HEK293 (cell line): Measurements from ENCODE around the gene SLC44A5.

ENCODE experiments used
- CTCF ChIA-PET: fragments of 350-600 bp; formaldehyde crosslinking; extraction: SDS; loops from one replicate; lab custom pipeline; 2021; ENCODE audit warnings: antibody characterized with exemption; lab: Yijun Ruan, JAX
- POLR2A ChIA-PET: fragments of 300-600 bp; formaldehyde crosslinking; extraction: SDS; loops from one replicate; lab custom pipeline; 2020; ENCODE audit warnings: antibody characterized with exemption, inconsistent platforms; lab: Yijun Ruan, JAX
- H3K27ac ChIP-seq: fragments of 200-500 bp; sonication (Bioruptor generic); 2 replicates; pipeline ENCODE4 v1.5.1; 2014; ENCODE audit warnings: low read depth, low read length, control low read depth, inconsistent platforms; ENCODE audit errors: extremely low read depth
- H3K36me3 ChIP-seq, 2 experiments: fragments of 200-500 bp in 1 of 2; sonication (Bioruptor generic) in 1 of 2; 1 replicate in 1 of 2; 2 replicates in 1 of 2; pipeline ENCODE4 v1.5.1; 2014 to 2017; ENCODE audit warnings: inconsistent platforms in 2 of 2, low read length in 2 of 2; ENCODE audit not compliant: control insufficient read depth in 2 of 2, insufficient read depth in 1 of 2
- H3K4me1 ChIP-seq: fragments of 200-500 bp; sonication (Bioruptor generic); 2 replicates; pipeline ENCODE4 v1.5.1; 2014; ENCODE audit warnings: mild to moderate bottlenecking, low read length, inconsistent platforms; ENCODE audit not compliant: control insufficient read depth, insufficient read depth
- H3K4me3 ChIP-seq: 2 replicates; pipeline ENCODE4 v1.5.1; 2011; ENCODE audit warnings: low read depth, mild to moderate bottlenecking, control low read depth, low read length, moderate library complexity
- H3K9me3 ChIP-seq: fragments of 200-500 bp; sonication (Bioruptor generic); 2 replicates; pipeline ENCODE4 v1.5.1; 2014; ENCODE audit warnings: low read depth, low read length, inconsistent platforms; ENCODE audit not compliant: control insufficient read depth, insufficient read depth
- BCL11B ChIP-seq: fragments of 450-650 bp; formaldehyde crosslinking; IDR thresholded peaks from 2 replicates; pipeline ENCODE4 v1.5.1; 2016; ENCODE audit warnings: low read depth, missing biosample characterization, missing genetic modification characterization
- GLIS1 ChIP-seq: fragments of 450-650 bp; formaldehyde crosslinking; IDR thresholded peaks from 2 replicates; pipeline ENCODE4 v1.5.1; 2016; ENCODE audit warnings: missing biosample characterization, missing genetic modification characterization
- MYNN ChIP-seq: fragments of 450-650 bp; formaldehyde crosslinking; IDR thresholded peaks from 2 replicates; pipeline ENCODE4 v1.5.1; 2016; ENCODE audit warnings: missing biosample characterization, missing genetic modification characterization, borderline replicate concordance
- PRDM6 ChIP-seq: fragments of 450-650 bp; formaldehyde crosslinking; IDR thresholded peaks from 2 replicates; pipeline ENCODE4 v1.5.1; 2017; ENCODE audit warnings: missing biosample characterization, missing genetic modification characterization
- ZNF202 ChIP-seq: fragments of 450-650 bp; formaldehyde crosslinking; IDR thresholded peaks from 2 replicates; pipeline ENCODE4 v1.5.1; 2016; ENCODE audit warnings: missing biosample characterization, missing genetic modification characterization, borderline replicate concordance
- ZNF221 ChIP-seq: fragments of 450-650 bp; formaldehyde crosslinking; IDR thresholded peaks from 2 replicates; pipeline ENCODE4 v1.5.1; 2017; ENCODE audit warnings: missing biosample characterization, missing genetic modification characterization, borderline replicate concordance
- ZNF292 ChIP-seq: fragments of 450-650 bp; formaldehyde crosslinking; IDR thresholded peaks from 2 replicates; pipeline ENCODE4 v1.5.1; 2016; ENCODE audit warnings: low read depth, missing biosample characterization, missing genetic modification characterization, borderline replicate concordance
- ZNF404 ChIP-seq: fragments of 450-650 bp; formaldehyde crosslinking; IDR thresholded peaks from 2 replicates; pipeline ENCODE4 v1.5.1; 2017; ENCODE audit warnings: missing biosample characterization, missing genetic modification characterization
- ZNF501 ChIP-seq: fragments of 450-650 bp; formaldehyde crosslinking; IDR thresholded peaks from 2 replicates; pipeline ENCODE4 v1.5.1; 2016; ENCODE audit warnings: missing biosample characterization, missing genetic modification characterization
- ZNF555 ChIP-seq: fragments of 450-650 bp; formaldehyde crosslinking; conservative IDR thresholded peaks from 2 replicates; pipeline ENCODE4 v1.5.1; 2017; ENCODE audit warnings: missing biosample characterization, mild to moderate bottlenecking, missing genetic modification characterization, inconsistent platforms
- ZNF585B ChIP-seq: fragments of 450-650 bp; formaldehyde crosslinking; IDR thresholded peaks from 2 replicates; pipeline ENCODE4 v1.5.1; 2016; ENCODE audit warnings: missing biosample characterization, missing genetic modification characterization
- ZNF610 ChIP-seq: fragments of 450-650 bp; formaldehyde crosslinking; IDR thresholded peaks from 2 replicates; pipeline ENCODE4 v1.5.1; 2016; ENCODE audit warnings: missing biosample characterization, missing genetic modification characterization, borderline replicate concordance
- ZNF624 ChIP-seq: fragments of 450-650 bp; formaldehyde crosslinking; IDR thresholded peaks from 2 replicates; pipeline ENCODE4 v1.5.1; 2017; ENCODE audit warnings: missing biosample characterization, missing genetic modification characterization
- ZNF670 ChIP-seq: fragments of 450-650 bp; formaldehyde crosslinking; IDR thresholded peaks from 2 replicates; pipeline ENCODE4 v1.5.1; 2016; ENCODE audit warnings: missing biosample characterization, missing genetic modification characterization, low read depth
- ZNF768 ChIP-seq: fragments of 450-650 bp; formaldehyde crosslinking; IDR thresholded peaks from 2 replicates; pipeline ENCODE4 v1.5.1; 2018; ENCODE audit warnings: missing biosample characterization, mild to moderate bottlenecking, missing genetic modification characterization
- ZNF830 ChIP-seq: fragments of 450-650 bp; IDR thresholded peaks from 2 replicates; pipeline ENCODE4 v1.5.0; 2018; ENCODE audit warnings: missing biosample characterization, missing genetic modification characterization, low read depth, mild to moderate bottlenecking, moderate library complexity
- ZNF843 ChIP-seq: fragments of 450-650 bp; formaldehyde crosslinking; IDR thresholded peaks from 2 replicates; pipeline ENCODE4 v1.5.1; 2016; ENCODE audit warnings: missing biosample characterization, missing genetic modification characterization
- ZSCAN16 ChIP-seq: fragments of 450-650 bp; formaldehyde crosslinking; IDR thresholded peaks from 2 replicates; pipeline ENCODE4 v1.5.1; 2016; ENCODE audit warnings: missing biosample characterization, missing genetic modification characterization
- TF ChIP-seq, protein P1 (sequence below): fragments of 450-650 bp; formaldehyde crosslinking; IDR thresholded peaks from 2 replicates; pipeline ENCODE4 v1.5.1; 2016; ENCODE audit warnings: missing biosample characterization, missing genetic modification characterization
- TF ChIP-seq, protein P2 (sequence below): fragments of 450-650 bp; formaldehyde crosslinking; IDR thresholded peaks from 2 replicates; pipeline ENCODE4 v1.5.1; 2016; ENCODE audit warnings: missing biosample characterization, missing genetic modification characterization, low read depth

SLC44A5 gene

GRCh38 chr1:75614399-75614756 lies 3.5 kb upstream of the SLC44A5 start:
- Histone ChIP-seq H3K4me3 (peak overlapping the region; percentile 90), H3K36me3 (no peaks in the 10 kb centered on the region)
- CTCF ChIA-PET: interaction anchor here (0.5 to 2.6 kb wide), 15 partner anchors 9 to 378 kb away, joined by 3 to 14 read pairs (median 4); no protein-coding TSS in a partner anchor

DNA sequence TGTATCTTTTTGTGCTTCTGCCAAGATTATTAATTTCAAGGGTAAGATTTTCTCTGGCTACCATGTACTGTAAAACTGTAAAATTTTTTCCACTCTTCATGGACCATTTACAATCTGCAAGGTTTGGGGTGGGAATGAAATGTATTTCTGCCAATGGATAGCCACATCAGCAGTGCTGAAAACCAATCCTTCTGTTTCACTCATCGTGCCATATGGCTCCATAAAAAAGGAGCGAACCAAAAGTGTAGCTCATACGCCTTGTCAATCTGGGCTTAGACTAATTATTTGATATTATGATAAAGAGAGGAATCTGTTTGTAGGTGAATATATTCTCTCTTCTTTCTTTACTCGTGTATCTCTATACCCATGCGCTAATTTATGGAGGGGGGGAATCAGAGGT lies 3.0 kb upstream of the SLC44A5 start:
- CTCF ChIA-PET: interaction anchor here (0.5 to 2.6 kb wide), 13 partner anchors 8 to 380 kb away, joined by 3 to 14 read pairs (median 4); no protein-coding TSS in a partner anchor
- TF ChIP-seq ZNF610: no peak
- TF ChIP-seq PRDM6 (tag by site-specific recombination): 0 out of 2 replicates have a peak, but pooled peaks have one; percentile 5
- Histone ChIP-seq H3K27ac (no peak overlapping the region), H3K36me3 (no peaks in the 10 kb centered on the region), H3K4me1 (peaks cover 13% of the 10 kb centered on the region), H3K4me3 (no peak overlapping the region), H3K9me3 (no peaks in the 10 kb centered on the region)
- POLR2A ChIA-PET: interaction anchor here (1.1 kb wide), 1 partner anchor 381 kb away, joined by 3 read pairs; no protein-coding TSS in a partner anchor

More at GRCh38 chr1:75614399-75614756, 3.5 kb upstream of the SLC44A5 start:
- POLR2A ChIA-PET: interaction anchor here (1.1 to 1.3 kb wide), 2 partner anchors 349 to 381 kb away, joined by 3 read pairs; no protein-coding TSS in a partner anchor
- peak overlapping the region; percentile 13; the same call in 1 of the 2 replicates for H3K27ac ChIP-seq
- H3K9me3 ChIP-seq: no peaks in the 10 kb centered on the region
- H3K4me1 ChIP-seq: peaks cover 13% of the 10 kb centered on the region
- TF ChIP-seq ZNF670 (no peak), ZNF768 (tag by site-specific recombination) (no peak)
- TF ChIP-seq, protein P1, sequence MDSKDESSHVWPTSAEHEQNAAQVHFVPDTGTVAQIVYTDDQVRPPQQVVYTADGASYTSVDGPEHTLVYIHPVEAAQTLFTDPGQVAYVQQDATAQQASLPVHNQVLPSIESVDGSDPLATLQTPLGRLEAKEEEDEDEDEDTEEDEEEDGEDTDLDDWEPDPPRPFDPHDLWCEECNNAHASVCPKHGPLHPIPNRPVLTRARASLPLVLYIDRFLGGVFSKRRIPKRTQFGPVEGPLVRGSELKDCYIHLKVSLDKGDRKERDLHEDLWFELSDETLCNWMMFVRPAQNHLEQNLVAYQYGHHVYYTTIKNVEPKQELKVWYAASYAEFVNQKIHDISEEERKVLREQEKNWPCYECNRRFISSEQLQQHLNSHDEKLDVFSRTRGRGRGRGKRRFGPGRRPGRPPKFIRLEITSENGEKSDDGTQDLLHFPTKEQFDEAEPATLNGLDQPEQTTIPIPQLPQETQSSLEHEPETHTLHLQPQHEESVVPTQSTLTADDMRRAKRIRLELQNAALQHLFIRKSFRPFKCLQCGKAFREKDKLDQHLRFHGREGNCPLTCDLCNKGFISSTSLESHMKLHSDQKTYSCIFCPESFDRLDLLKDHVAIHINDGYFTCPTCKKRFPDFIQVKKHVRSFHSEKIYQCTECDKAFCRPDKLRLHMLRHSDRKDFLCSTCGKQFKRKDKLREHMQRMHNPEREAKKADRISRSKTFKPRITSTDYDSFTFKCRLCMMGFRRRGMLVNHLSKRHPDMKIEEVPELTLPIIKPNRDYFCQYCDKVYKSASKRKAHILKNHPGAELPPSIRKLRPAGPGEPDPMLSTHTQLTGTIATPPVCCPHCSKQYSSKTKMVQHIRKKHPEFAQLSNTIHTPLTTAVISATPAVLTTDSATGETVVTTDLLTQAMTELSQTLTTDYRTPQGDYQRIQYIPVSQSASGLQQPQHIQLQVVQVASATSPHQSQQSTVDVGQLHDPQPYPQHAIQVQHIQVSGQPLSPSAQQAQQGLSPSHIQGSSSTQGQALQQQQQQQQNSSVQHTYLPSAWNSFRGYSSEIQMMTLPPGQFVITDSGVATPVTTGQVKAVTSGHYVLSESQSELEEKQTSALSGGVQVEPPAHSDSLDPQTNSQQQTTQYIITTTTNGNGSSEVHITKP (tag by site-specific recombination): peak; percentile 85
- TF ChIP-seq, all 188 proteins: peak for 1

GRCh38 chr1:75612976-75613375 lies 2.1 kb upstream of the SLC44A5 start:
- ChIA-PET POLR2A (no interaction called here), CTCF (interaction anchor here (0.9 to 2.5 kb wide), 2 partner anchors 19 to 347 kb away, joined by 4 to 11 read pairs; no protein-coding TSS in a partner anchor)
- H3K27ac ChIP-seq: no peak overlapping the region

DNA sequence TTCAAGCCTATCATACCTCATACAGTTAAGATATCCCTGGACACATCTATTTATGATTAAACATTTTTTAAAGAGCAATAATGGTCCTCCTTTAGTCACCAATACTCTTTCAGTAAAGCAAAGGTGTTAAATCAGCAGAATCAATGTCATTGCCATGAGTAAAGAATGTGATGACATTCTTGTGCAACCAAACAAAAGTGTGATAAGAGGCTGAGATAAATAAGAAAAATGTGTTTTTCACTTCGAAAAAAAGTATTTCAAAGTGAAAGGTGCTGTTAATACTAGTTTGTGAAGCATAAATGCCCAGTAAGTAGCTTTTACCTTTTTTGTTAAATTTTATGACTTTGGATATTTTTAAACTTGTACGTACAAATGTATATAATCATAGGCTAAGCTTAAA lies 8.4 kb downstream of the SLC44A5 start:
- no peaks in the 10 kb centered on the region for H3K4me1 ChIP-seq
- H3K4me3 ChIP-seq: no peak overlapping the region
- H3K9me3 ChIP-seq: no peaks in the 10 kb centered on the region
- H3K36me3 ChIP-seq: no peaks in the 10 kb centered on the region
- no peak overlapping the region for H3K27ac ChIP-seq
- ChIA-PET POLR2A (no interaction called here), CTCF (interaction anchor here (1.9 kb wide), 1 partner anchor 13 kb away, joined by 11 read pairs; no protein-coding TSS in a partner anchor)
- no peak for TF ChIP-seq PRDM6 (tag by site-specific recombination)
- no peak for TF ChIP-seq ZNF585B (tag by site-specific recombination)
- no peak for TF ChIP-seq ZNF843 (tag by site-specific recombination)
- no peak for TF ChIP-seq ZNF555
- no peak for TF ChIP-seq GLIS1 (tag by site-specific recombination)
- TF ChIP-seq ZNF624 (tag by site-specific recombination): no peak
- TF ChIP-seq MYNN (tag by site-specific recombination): no peak
- TF ChIP-seq, protein P2, sequence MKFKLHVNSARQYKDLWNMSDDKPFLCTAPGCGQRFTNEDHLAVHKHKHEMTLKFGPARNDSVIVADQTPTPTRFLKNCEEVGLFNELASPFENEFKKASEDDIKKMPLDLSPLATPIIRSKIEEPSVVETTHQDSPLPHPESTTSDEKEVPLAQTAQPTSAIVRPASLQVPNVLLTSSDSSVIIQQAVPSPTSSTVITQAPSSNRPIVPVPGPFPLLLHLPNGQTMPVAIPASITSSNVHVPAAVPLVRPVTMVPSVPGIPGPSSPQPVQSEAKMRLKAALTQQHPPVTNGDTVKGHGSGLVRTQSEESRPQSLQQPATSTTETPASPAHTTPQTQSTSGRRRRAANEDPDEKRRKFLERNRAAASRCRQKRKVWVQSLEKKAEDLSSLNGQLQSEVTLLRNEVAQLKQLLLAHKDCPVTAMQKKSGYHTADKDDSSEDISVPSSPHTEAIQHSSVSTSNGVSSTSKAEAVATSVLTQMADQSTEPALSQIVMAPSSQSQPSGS: no peak
- TF ChIP-seq ZNF501: no peak
- TF ChIP-seq BCL11B (tag by site-specific recombination): no peak
- TF ChIP-seq ZNF292 (tag by site-specific recombination): no peak
- no peak for TF ChIP-seq ZSCAN16 (tag by site-specific recombination)
- TF ChIP-seq ZNF830 (tag by site-specific recombination): no peak
- TF ChIP-seq ZNF221 (tag by site-specific recombination): no peak

More at GRCh38 chr1:75612976-75613375, 2.1 kb upstream of the SLC44A5 start:
- no peak for TF ChIP-seq ZNF404
- TF ChIP-seq ZNF202 (tag by site-specific recombination): no peak
- Histone ChIP-seq H3K36me3 (no peaks in the 10 kb centered on the region), H3K4me3 (no peak overlapping the region), H3K9me3 (no peaks in the 10 kb centered on the region), H3K4me1 (peaks cover 8% of the 10 kb centered on the region)
